ENCODE data around the gene UBA7. TPM values are rescaled to one million over a fixed set of nuclear protein-coding genes. Genes with fewer than 3 reads are reported as not detected.
"Not testable (repeated sequence)": the region's sequence is repeated elsewhere in the genome, so short reads cannot be mapped to it uniquely, and the experiment has no call there.

The UBA7 gene
- total RNA-seq, 1 experiment from 2014 or later = 1.2 TPM

DNA sequence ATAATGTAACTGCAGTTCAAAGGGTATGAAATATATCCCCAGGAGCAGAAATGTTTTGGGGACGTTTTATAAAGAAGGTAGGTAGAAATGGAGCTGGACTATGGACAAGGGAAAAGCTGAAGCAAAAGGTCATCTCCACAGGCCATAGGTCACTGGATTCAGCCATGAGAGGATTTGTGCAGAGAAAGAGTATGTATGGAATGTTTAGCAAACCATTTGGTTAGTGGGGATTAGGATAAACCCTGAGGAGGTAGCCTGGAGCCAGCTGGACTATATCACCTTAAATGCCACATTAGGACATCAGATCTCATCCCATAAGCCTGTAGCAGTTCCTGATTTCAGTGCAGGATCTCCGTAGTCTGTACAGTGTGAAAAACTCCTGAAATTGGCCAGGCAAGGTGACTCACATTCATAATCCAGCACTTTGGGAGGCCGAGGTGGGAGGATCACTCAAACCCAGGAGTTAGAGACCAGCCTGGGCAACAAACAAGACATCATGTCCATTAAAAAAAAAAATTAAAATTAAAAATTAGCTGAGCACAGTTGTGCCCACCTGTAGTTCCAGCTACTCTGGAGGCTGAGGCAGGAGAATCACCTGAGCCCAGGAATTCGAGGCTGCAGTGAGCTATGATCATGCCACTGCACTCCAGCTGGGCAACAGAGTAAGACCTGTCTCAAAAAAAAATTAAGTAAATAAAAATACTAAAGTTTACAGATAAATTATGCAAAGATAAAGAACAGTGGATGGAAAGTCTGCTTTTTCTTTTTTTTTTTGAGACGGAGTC lies 32.1 kb downstream of the UBA7 start (continued):
- TF ChIP-seq, protein P1, sequence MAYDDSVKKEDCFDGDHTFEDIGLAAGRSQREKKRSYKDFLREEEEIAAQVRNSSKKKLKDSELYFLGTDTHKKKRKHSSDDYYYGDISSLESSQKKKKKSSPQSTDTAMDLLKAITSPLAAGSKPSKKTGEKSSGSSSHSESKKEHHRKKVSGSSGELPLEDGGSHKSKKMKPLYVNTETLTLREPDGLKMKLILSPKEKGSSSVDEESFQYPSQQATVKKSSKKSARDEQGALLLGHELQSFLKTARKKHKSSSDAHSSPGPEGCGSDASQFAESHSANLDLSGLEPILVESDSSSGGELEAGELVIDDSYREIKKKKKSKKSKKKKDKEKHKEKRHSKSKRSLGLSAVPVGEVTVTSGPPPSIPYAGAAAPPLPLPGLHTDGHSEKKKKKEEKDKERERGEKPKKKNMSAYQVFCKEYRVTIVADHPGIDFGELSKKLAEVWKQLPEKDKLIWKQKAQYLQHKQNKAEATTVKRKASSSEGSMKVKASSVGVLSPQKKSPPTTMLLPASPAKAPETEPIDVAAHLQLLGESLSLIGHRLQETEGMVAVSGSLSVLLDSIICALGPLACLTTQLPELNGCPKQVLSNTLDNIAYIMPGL (CRISPR knock-in tag; IDR thresholded peaks at IDR 0.05) = no peak
- TF ChIP-seq FOXK1 (CRISPR knock-in tag; IDR thresholded peaks at IDR 0.05) (no peak), IRF2 (CRISPR knock-in tag; IDR thresholded peaks at IDR 0.05; ENCODE audit: borderline replicate concordance, low read depth) (no peak), TEAD4 (CRISPR knock-in tag; IDR thresholded peaks at IDR 0.05) (no peak)

DNA sequence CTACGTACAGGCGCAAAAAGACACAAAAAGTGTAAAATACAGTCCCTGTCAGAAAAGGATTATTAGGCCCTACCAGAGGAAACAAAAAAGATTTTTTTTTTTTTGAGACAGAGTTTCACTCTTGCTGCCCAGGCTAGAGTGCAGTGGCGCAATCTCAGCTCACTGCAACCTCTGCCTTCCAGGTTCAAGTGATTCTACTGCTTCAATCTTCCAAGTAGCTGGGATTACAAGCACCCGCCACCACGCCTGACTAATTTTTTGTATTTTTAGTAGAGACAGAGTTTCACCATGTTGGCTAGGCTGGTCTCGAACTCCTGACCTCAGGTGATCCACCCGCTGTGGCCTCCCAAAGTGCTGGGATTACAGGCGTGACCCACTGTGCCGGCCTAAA lies 32.8 kb downstream of the UBA7 start:
- H3K27me3 Mint-ChIP-seq (ENCODE audit: low read depth); H3K4me3 Mint-ChIP-seq; H3K9me3 Mint-ChIP-seq; CTCF ChIA-PET; DNase-seq (ENCODE audit: low spot score); POLR2A ChIA-PET; H3K4me1 Mint-ChIP-seq; ATAC-seq: not testable (repeated sequence)
- Mint-ChIP-seq H3K36me3 (peaks cover 19% of the 10 kb centered on the region), H3K27ac (peak overlapping the region; percentile 5; the same call in 1 of the 2 replicates)

DNA sequence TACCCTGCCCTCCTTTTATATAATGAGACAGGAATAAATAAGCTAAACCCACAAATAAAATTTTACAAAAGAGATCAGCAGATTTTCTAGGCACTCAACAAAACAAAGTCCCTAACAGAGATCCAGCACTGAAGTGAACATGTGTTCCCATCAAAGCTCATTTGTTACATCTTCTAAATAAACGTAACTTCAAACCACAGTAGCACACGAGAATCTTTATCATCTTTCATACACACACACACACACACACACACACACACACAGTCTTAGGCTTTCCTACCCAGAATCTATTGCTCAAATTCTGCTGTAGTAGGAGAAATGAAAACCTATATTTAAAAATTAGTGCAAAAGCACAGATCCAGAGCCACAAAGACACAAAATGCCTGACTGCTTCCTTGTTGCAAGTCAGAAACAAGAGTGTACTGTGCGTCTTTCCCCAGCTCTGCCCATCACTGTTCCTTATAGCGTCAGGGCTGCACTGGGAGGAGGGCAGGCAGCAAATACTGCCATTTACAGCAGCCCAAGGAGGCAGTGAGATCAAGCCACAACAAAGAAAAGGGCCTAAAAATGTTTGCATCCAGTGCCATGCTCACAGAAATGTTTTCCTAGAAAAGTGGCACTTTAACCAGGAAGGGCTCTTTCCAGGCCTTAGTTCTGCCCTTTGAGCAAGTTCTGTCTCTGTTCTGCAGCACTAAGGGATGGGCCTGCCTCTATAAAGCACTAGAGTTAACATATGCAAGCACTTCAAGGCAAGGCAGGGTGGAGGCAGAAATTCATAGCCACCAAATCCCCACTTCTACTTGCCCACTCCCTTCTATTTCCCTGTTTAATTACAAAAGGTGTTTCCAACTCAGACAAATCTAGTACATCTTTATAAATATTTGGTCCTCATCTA lies 33.4 kb downstream of the UBA7 start:
- TF ChIP-seq, protein P2, sequence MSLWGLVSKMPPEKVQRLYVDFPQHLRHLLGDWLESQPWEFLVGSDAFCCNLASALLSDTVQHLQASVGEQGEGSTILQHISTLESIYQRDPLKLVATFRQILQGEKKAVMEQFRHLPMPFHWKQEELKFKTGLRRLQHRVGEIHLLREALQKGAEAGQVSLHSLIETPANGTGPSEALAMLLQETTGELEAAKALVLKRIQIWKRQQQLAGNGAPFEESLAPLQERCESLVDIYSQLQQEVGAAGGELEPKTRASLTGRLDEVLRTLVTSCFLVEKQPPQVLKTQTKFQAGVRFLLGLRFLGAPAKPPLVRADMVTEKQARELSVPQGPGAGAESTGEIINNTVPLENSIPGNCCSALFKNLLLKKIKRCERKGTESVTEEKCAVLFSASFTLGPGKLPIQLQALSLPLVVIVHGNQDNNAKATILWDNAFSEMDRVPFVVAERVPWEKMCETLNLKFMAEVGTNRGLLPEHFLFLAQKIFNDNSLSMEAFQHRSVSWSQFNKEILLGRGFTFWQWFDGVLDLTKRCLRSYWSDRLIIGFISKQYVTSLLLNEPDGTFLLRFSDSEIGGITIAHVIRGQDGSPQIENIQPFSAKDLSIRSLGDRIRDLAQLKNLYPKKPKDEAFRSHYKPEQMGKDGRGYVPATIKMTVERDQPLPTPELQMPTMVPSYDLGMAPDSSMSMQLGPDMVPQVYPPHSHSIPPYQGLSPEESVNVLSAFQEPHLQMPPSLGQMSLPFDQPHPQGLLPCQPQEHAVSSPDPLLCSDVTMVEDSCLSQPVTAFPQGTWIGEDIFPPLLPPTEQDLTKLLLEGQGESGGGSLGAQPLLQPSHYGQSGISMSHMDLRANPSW (CRISPR knock-in tag; conservative IDR thresholded peaks at IDR 0.05; ENCODE audit: low read depth) = no peak
- TF ChIP-seq SMAD4 (CRISPR knock-in tag; IDR thresholded peaks at IDR 0.05) (no peak), PRRX2 (CRISPR knock-in tag; IDR thresholded peaks at IDR 0.05) (no peak), TP53 (CRISPR knock-in tag; IDR thresholded peaks at IDR 0.05) (no peak), SP1 (CRISPR knock-in tag; conservative IDR thresholded peaks at IDR 0.05) (no peak), RORB (CRISPR knock-in tag; IDR thresholded peaks at IDR 0.05) (no peak), FOXK1 (CRISPR knock-in tag; IDR thresholded peaks at IDR 0.05) (no peak), TEAD1 (CRISPR knock-in tag; IDR thresholded peaks at IDR 0.05) (no peak), ZNF416 (CRISPR knock-in tag; IDR thresholded peaks at IDR 0.05) (no peak), SOX15 (CRISPR knock-in tag; IDR thresholded peaks at IDR 0.05) (no peak), IRF2 (CRISPR knock-in tag; IDR thresholded peaks at IDR 0.05; ENCODE audit: borderline replicate concordance, low read depth) (no peak), ZNF396 (CRISPR knock-in tag; IDR thresholded peaks at IDR 0.05; ENCODE audit: borderline replicate concordance) (no peak), ESRRA (CRISPR knock-in tag; IDR thresholded peaks at IDR 0.05; ENCODE audit: borderline replicate concordance) (no peak)
- TF ChIP-seq, protein P3, sequence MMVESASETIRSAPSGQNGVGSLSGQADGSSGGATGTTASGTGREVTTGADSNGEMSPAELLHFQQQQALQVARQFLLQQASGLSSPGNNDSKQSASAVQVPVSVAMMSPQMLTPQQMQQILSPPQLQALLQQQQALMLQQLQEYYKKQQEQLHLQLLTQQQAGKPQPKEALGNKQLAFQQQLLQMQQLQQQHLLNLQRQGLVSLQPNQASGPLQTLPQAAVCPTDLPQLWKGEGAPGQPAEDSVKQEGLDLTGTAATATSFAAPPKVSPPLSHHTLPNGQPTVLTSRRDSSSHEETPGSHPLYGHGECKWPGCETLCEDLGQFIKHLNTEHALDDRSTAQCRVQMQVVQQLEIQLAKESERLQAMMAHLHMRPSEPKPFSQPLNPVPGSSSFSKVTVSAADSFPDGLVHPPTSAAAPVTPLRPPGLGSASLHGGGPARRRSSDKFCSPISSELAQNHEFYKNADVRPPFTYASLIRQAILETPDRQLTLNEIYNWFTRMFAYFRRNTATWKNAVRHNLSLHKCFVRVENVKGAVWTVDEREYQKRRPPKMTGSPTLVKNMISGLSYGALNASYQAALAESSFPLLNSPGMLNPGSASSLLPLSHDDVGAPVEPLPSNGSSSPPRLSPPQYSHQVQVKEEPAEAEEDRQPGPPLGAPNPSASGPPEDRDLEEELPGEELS (CRISPR knock-in tag; IDR thresholded peaks at IDR 0.05) = no peak
- TF ChIP-seq, protein P4, sequence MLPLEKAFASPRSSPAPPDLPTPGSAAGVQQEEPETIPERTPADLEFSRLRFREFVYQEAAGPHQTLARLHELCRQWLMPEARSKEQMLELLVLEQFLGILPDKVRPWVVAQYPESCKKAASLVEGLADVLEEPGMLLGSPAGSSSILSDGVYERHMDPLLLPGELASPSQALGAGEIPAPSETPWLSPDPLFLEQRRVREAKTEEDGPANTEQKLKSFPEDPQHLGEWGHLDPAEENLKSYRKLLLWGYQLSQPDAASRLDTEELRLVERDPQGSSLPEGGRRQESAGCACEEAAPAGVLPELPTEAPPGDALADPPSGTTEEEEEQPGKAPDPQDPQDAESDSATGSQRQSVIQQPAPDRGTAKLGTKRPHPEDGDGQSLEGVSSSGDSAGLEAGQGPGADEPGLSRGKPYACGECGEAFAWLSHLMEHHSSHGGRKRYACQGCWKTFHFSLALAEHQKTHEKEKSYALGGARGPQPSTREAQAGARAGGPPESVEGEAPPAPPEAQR (CRISPR knock-in tag; IDR thresholded peaks at IDR 0.05) = no peak
- TF ChIP-seq, protein P5, sequence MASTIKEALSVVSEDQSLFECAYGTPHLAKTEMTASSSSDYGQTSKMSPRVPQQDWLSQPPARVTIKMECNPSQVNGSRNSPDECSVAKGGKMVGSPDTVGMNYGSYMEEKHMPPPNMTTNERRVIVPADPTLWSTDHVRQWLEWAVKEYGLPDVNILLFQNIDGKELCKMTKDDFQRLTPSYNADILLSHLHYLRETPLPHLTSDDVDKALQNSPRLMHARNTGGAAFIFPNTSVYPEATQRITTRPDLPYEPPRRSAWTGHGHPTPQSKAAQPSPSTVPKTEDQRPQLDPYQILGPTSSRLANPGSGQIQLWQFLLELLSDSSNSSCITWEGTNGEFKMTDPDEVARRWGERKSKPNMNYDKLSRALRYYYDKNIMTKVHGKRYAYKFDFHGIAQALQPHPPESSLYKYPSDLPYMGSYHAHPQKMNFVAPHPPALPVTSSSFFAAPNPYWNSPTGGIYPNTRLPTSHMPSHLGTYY (CRISPR knock-in tag; IDR thresholded peaks at IDR 0.05) = no peak
- TF ChIP-seq, protein P6, sequence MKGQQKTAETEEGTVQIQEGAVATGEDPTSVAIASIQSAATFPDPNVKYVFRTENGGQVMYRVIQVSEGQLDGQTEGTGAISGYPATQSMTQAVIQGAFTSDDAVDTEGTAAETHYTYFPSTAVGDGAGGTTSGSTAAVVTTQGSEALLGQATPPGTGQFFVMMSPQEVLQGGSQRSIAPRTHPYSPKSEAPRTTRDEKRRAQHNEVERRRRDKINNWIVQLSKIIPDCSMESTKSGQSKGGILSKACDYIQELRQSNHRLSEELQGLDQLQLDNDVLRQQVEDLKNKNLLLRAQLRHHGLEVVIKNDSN (CRISPR knock-in tag; IDR thresholded peaks at IDR 0.05) = no peak
- TF ChIP-seq, protein P1 (CRISPR knock-in tag; IDR thresholded peaks at IDR 0.05) = no peak
- ChIA-PET POLR2A (no interaction called here), CTCF (no interaction called here)
- peaks cover 18% of the 10 kb centered on the region for H3K36me3 Mint-ChIP-seq
- H3K9me3 Mint-ChIP-seq = no peaks in the 10 kb centered on the region
- peaks cover 4% of the 10 kb centered on the region for H3K4me1 Mint-ChIP-seq
- peak overlapping the region; percentile 5 for H3K27ac Mint-ChIP-seq
- no peak overlapping the region for H3K4me3 Mint-ChIP-seq
- DNase-seq (ENCODE audit: low spot score) (no peak), ATAC-seq (no peak)
- H3K27me3 Mint-ChIP-seq (ENCODE audit: low read depth) = no peaks in the 10 kb centered on the region
